ENCODE results near the gene ANOS1.

DNA sequence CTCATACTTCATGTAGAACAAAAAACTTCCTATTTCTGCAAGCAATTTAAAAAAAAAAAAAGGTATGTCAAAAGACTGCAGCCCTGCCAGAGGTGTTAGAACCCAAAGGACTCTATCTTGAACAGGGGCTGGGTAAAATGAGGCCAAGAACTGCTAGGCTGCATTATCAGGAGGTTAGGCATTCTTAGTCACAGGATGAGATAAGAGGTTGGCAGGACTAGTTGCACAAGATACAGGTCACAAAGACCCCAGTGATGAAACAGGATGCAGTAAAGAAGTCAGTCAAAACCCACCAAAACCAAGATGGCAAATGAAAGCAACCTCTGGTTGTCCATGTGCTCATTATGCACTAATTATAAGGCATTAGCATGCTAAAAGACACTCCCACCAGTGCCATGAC lies 104.1 kb downstream of the ANOS1 start:
- no peak for TF ChIP-seq POLR2A (IDR thresholded peaks at IDR 0.05)
- TF ChIP-seq CTCF (IDR thresholded peaks at IDR 0.05): no peak
- no peak for TF ChIP-seq POLR2AphosphoS5 (IDR thresholded peaks at IDR 0.05)

Data from breast epithelium (tissue), 3 donors.